GM12801 (cell line): ENCODE measurements around the gene CEP19.

Experiments used
- CTCF ChIP-seq: IDR thresholded peaks from one replicate; pipeline ENCODE4 v1.5.1; 2011; ENCODE audit warnings: control low read depth; ENCODE audit not compliant: insufficient read length; ENCODE audit errors: extremely low read depth

The CEP19 gene

GRCh38 chr3:196711838-196712513 lies at the start of gene CEP19, which contains the start of gene PIGX:
Gene CEP19, minus strand, starts transcription at chr3:196712250. Its CDS starts 3,593 bp downstream, at chr3:196708657.
Gene PIGX, plus strand, starts transcription at chr3:196712377.
- no peak for TF ChIP-seq CTCF

GRCh38 chr3:196757876-196758739 lies 46.1 kb upstream of the CEP19 start:
- no peak for TF ChIP-seq CTCF

- TF ChIP-seq CTCF, result no peak
Measured at GRCh38 chr3:196756732-196757131, 44.7 kb upstream of the CEP19 start.

GRCh38 chr3:196754091-196754981 lies 42.3 kb upstream of the CEP19 start:
- TF ChIP-seq CTCF, result no peak

- no peak for TF ChIP-seq CTCF
Measured at GRCh38 chr3:196753201-196753600, 41.2 kb upstream of the CEP19 start.

- no peak for TF ChIP-seq CTCF
Measured at GRCh38 chr3:196749125-196749524, 37.1 kb upstream of the CEP19 start.
